Stimulated activated CD4-positive, alpha-beta T cell treated with anti-CD3 and anti-CD28 coated beads, Interleukin-15, amount 100 ng/mL, for 48 hours (primary cell): ENCODE data around the gene CST3.

Experiments
- DNase-seq, 2 donors: peaks; one replicate each; pipeline ENCODE4 v3.0.0-alpha.2; 2020; ENCODE audit warnings: low read depth in 2 of 2

CST3 gene

DNA sequence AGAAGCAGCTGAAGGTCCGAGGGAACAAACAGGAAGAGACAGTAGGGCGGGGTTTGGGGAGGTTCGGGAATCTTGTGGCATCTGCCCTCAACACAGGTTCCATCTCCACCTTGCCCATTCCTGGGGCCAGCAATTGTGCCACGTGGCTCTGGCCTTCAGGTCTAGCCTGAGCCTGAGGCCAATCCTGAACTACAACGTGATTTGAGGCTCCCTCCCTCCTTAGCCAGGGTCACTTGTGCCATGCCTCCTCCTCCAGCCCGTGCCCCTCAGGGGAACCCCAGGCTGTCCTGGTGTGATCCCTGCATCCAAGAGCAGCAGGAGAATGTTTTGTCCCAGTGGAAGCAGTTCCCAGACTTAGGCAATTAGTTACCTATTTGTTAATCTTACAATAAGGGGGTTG lies 35.1 kb downstream of the CST3 start:
- DNase-seq = no peak

DNA sequence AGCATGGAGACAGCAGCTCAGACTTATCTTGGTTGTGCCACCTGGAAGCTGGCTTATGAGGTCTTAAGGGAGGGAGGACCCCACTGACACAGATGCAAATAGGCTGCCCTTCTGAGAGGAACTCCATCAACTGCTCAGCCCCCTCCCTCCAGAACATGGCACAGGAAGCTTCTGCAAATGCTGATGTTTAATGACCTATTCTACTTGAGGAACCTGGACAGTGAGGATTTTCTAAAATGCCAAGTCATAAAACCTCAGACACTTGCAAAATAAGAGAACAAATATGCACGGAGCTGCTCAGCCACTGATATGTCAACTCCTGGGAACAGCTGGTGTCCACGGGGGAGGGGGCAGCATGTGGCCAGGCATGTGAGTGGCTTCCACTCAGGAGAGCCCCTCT lies 35.5 kb downstream of the CST3 start:
- no peak for DNase-seq

DNA sequence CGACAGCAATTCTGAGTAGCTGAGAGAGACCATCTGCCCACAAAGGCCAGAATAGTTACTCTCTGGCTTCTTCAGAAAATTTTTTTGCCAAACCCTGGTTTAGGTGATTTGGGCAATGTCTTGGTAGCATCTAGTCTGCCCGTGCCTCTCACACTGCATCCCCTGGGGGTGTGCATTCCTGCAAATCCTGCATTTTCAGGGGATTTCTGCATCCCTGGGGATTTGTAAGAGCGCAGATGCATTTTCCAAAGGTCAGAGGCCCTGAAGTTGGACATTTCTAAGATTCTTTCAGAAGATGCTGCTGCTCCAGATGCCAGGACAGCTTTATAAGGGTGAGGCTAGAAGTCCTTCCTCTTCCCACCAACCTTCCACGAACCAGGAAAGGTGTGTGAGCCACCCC lies 36.0 kb downstream of the CST3 start:
- no peak for DNase-seq

DNA sequence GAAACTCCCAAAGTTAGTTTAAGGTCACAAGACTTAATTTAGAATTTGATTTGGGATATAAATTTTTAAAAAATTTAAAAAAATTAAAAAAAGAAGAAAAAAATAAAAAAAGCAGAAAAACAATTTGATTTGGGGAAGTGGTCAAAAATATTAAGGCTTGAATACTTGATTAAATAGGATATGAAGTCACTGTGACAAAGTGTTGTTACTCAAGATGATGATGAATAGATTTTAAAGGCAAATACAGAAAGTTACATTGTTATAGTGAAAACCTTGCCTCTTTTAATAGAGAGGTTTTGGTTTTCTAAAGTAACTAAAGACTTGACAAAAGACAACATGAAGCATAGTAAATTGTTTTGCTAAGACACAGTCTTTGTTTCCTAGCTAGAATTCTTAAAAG lies 39.3 kb downstream of the CST3 start:
- DNase-seq = no peak

DNA sequence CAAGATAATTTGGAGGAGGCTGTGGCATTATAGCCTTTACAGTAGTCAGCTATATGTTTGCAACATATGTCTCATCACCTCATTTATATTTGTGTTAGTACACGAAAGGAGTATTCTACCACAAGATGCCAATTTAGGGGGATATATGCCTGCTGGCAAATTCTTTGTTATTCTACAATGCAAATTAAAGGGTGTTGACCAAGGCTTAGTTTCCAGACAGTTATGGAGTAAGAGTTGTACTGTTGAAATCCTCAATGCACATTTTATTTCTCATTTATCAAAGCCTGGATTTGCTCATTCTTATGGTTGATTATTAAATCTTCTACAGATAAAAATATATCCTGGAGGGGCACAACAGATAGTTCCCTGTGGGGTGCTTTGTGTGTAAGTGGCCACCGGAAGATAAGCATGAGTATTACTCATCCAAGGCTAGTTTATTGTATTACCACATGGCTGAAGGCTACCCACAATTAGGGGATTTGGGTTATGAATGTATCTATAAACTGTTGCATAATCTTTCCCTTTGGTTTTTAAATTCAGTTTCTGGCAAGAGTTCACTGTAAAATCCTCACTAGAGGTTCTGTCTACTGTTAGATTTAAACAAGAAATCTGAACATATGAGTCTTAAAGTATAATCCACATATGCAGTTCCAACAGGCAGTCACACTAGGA lies 41.0 kb downstream of the CST3 start:
- DNase-seq = no peak

DNA sequence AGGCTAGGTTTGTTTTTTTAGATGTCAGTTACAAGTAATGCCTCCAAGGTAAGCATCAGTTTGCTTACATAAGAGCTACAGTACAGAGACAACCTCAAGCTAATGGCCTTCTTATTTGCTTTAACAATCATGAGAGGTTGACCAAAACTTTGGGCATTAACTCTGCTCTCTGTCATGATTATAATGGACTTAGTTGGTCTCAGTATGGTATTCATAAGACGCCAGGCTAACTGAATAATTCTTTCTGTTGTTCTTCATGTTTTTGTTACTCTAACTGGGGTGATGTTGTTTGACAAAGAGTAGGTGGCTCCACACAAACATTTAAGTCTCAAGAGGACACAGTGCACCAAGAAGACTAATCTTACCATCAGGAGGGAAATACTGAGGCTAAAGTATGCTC lies 41.8 kb downstream of the CST3 start:
- DNase-seq = no peak

DNA sequence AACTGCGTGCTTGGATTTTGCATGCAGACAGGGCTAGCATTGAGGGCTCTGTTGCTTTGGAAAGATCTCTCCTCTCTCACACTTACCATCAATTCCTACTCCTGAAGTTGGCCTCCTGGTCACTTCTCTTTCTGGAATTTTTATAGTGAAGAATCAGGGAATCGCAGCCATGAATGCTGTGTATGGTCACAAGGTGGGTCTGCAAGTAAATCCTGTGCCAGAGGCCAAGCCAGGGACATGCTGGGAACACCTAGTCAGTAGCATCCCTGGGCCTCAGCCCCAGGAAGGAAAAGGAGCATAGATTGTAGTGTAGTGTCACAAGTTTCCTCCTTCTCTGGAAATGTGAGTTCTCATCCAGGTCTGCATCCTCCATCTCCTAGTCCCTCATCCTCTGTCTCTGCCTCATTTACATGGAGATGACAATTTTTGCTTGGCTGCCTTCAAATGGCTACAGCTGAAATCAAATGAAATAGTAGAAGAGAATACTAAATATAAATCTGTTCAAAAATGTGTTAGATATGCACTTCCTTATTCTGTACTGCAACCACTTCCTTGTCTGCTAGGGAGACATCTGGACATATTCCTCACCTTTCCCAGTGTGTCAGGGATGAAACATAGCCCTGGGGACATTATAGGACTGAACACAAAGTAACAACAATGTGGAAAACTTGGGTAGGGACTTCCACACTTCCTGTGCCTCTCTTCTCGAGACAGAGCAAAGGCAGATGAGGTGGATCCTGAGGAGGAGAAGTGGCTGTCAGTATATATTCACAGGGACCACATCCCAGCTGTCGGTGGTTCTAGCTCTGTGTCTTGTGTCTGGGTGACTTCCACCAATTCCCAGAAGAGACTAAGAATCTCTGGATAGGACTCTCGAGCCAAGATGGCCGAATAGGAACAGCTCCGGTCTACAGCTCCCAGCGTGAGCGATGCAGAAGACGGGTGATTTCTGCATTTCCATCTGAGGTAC lies 49.0 kb downstream of the CST3 start:
- no peak for DNase-seq

DNA sequence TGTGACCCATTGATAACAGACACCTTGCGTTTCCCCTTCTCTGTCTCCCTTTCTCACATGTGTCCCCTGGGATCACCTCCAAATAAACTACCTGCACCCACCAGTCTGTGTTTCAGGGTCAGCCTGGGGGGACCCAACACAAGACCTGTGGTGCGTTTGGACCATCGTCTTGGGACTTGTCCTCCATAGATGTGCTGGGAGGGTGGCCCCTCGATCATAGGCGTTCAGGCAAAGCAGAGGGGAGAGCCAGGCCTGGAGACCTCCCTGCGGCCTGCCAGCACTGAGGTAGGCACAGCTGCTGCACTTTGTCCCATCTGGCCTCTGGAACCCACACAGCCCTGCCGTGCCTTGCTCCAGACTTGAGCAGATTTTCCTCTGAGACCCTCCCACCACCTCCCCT lies 50.1 kb downstream of the CST3 start:
- no peak for DNase-seq

DNA sequence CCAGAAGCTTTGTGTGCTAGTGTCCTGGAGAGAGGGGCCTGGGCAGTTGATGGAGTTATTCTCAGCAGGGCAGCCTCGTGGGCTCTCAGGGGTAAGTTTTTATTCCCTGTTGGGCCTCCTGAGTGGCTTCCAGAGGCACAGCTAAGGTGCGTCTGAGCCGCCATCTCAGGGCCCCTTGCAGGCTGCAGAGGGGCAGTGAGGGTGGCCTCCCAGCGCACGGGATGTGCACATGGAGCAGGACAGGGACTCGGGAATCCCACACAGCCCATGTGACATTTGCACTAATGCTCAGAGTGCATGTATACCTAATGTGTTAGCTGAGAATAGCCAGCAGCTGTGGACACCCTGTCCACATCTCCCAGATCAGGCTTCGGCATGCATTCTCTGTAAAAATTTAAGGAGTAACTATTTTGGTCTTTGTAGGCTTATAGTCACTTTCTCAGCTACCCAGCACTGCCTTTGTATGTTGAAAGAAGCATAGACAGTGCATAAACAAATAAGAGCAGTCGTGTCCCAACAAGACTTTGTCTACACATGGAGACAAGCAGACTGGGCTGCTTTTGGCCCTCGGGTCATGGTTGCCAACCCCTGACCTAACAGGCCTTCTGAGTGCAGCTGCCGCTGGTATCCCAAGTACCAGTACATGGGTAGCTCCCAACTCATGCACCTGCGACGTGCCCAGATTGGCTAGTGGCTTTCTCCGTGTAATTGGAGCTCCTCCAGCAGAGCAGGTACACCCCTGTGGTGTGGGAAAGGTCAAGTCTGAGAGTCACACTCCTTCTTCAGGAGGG lies 50.8 kb downstream of the CST3 start:
- no peak for DNase-seq

DNA sequence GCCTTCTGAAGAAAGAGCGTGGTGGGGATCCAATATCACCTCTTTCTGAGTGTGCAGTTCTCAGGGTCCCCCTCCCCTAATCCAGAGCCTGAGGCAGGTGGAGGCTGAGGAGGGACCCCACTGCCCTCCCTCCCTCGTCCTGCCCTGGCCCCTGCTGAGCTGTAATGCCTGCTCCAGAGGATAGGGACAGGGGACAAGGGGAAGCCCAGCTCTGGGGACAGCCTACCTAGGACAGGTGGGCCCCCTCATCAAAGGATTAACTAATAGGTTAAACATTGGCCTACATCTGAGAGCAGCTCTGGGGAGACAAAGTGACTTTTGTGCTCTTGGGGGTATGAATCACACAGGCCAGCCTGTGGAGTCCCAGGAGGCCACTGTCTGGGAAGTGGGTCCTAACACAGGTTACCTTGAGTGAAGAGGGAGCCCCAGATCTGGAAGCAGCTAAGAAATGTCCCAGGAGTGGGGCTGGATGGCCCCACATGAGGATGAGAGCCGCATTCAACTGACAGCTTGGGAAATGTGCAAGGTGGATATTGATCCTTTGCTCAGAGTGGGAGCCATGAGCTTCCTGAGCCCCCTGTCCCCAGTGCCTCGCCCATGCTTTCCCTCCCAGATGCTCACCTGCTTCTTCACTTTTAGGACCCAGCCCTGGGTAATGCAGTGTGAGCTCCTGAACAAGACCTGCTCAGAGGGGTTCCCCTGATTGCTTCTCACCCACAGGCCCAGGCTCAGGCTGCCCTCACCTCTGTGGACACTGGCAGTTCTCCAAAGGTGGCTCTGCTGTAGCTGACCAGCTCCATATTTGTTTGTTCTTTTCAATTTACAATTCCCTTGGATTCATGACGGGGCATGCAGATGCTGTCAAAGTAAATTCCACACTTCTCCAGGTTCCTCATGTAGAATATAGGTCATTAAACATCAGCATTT lies 51.7 kb downstream of the CST3 start:
- DNase-seq = no peak

DNA sequence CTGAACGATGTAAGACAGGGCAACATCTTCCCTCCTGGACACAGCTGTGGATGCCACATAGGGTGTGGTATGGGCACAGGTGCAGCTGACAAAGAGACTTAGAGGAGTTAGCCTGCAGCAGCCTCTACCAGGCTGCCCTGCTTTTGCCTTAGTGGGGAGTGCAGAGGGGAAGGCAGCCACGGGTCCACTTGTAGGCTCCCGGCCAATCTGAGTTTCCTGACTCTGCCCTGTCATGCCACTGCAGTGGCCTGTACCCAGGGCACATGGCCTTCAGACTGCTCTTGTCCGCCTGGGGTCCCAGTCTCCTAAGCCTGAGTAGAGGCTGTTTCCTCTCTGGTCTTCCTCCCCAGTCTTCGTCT lies 52.3 kb downstream of the CST3 start:
- no peak for DNase-seq

DNA sequence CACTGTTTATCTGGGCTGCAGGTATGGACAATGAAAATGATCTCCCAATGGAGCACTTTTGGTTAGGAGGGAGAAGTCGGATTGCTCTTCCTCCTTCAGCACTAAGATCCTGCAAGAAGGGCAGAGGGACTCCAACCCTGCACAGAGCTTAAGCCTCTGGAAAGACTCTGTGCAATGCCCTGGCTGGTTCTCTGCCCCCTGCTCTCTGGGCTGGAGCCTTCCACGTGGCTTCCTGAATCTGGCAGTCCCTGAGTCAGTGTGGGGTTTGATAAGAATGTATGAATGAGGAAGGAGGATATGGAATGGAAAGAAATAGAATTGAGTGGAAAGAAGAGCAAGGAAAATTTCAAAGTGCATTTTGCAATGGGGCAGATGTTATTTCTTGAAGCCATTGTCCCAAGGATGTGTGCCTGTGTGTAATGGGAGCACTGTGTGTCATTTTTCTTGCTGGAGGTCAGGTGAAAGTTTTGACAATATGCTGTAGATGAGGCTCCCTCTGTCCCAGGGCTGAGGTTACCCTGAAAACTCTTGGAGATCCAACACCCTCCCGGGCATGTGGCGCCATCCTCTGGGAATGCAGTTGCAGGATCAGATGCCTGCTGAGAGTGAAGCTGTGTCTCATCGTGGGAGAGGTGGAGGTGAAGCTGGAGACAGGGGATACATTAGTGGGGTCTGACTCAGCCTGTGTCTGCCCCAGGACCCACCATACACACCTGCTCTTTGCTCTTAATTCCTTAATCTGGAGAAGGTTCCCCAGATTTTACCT lies 53.1 kb downstream of the CST3 start:
- no peak for DNase-seq
